GM12878 (cell line): ENCODE measurements around the gene COL17A1. TPM values are rescaled to one million over a fixed set of nuclear protein-coding genes. Genes with fewer than 3 reads are reported as not detected.

ENCODE experiments used
- ATAC-seq: fragments of 200-7000 bp; cut with Tn5 transposase; 3 replicates; pipeline ENCODE4 v1.9.1; 2020; ENCODE audit warnings: mild to moderate bottlenecking, moderate library complexity
- BruUV-seq: library from RNA; stranded (reverse); fragments of 400-500 nt; replicated peaks from 2 replicates; lab custom pipeline; 2021; lab: Mats Ljungman, UMichigan
- CTCF ChIA-PET: fragments of 300-600 bp; sonication (Branson Sonifier 250); formaldehyde crosslinking; extraction: SDS; loops from one replicate; lab custom pipeline; 2021; ENCODE audit warnings: inconsistent platforms; lab: Yijun Ruan, JAX
- POLR2A ChIA-PET: fragments of 350-600 bp; formaldehyde crosslinking; extraction: SDS; loops from one replicate; lab custom pipeline; 2021; ENCODE audit warnings: inconsistent platforms; lab: Charles Lee
- RAD21 ChIA-PET: fragments of 300-600 bp; sonication (Branson Sonifier 250); formaldehyde crosslinking; loops from one replicate; lab custom pipeline; 2023; ENCODE audit warnings: antibody characterized with exemption; ENCODE audit not compliant: unreplicated experiment; lab: Charles Lee
- SMC1A ChIA-PET: fragments of 300-600 bp; sonication (Branson Sonifier 250); formaldehyde crosslinking; loops from one replicate; lab custom pipeline; 2023; ENCODE audit not compliant: unreplicated experiment, uncharacterized antibody; lab: Charles Lee
- DNase-seq: peaks from one replicate; pipeline ENCODE4 v3.0.0-alpha.2; 2011; ENCODE audit warnings: low read depth, low spot score
- FAIRE-seq: peaks from 3 replicates; lab custom pipeline; 2011; peaks lifted over from hg19 to GRCh38; lab: Jason Lieb, UNC
- H2AFZ ChIP-seq: 2 replicates; pipeline ENCODE4 v1.6.0; 2011; ENCODE audit warnings: low read depth, low read length, control low read depth; ENCODE audit not compliant: control insufficient read depth
- H3K27ac ChIP-seq: 2 replicates; pipeline ENCODE4 v1.5.1; 2011; ENCODE audit warnings: control low read depth; ENCODE audit not compliant: control insufficient read depth, insufficient read depth
- H3K27me3 ChIP-seq, 2 experiments: replicated peaks in 1 of 2; 2 replicates each; pipeline versions ENCODE4 v1.6.0 to v1.6.1; 2011; ENCODE audit warnings: low read length in 1 of 2; ENCODE audit not compliant: control insufficient read depth in 2 of 2, insufficient read depth in 2 of 2
- H3K36me3 ChIP-seq, 2 experiments: 2 replicates each; pipeline ENCODE4 v1.5.1; 2011; ENCODE audit warnings: low read length in 1 of 2; ENCODE audit not compliant: control insufficient read depth in 2 of 2, insufficient read depth in 2 of 2
- H3K4me1 ChIP-seq: 2 replicates; pipeline ENCODE4 v1.6.1; 2011; ENCODE audit warnings: mild to moderate bottlenecking, low read length, moderate library complexity, mixed read lengths; ENCODE audit not compliant: control insufficient read depth, insufficient read depth
- H3K4me2 ChIP-seq: 2 replicates; pipeline ENCODE4 v1.6.0; 2011; ENCODE audit warnings: control low read depth; ENCODE audit not compliant: control insufficient read depth, insufficient read depth
- H3K4me3 ChIP-seq: fragments of 200-600 bp; sonication (generic); 2 replicates; pipeline ENCODE4 v1.5.1; 2016
- H3K79me2 ChIP-seq: 2 replicates; pipeline ENCODE4 v1.6.0; 2011; ENCODE audit warnings: low read length; ENCODE audit not compliant: control insufficient read depth, insufficient read depth
- H3K9ac ChIP-seq: 2 replicates; pipeline ENCODE4 v1.8.0; 2011; ENCODE audit warnings: low read length, control low read depth, mixed read lengths; ENCODE audit not compliant: control insufficient read depth, insufficient read depth
- H3K9me3 ChIP-seq: replicated peaks from 3 replicates; pipeline ENCODE4 v1.5.1; 2011; ENCODE audit warnings: mild to moderate bottlenecking, low read length; ENCODE audit not compliant: control insufficient read depth, insufficient read depth
- H4K20me1 ChIP-seq: 2 replicates; pipeline ENCODE4 v1.6.0; 2011; ENCODE audit not compliant: control insufficient read depth, insufficient read depth
- CREM ChIP-seq: IDR thresholded peaks from 2 replicates; pipeline ENCODE4 v1.6.1; 2014; ENCODE audit warnings: antibody characterized with exemption, low read depth
- EP300 ChIP-seq, 2 experiments: fragments of 150-350 bp in 1 of 2; IDR thresholded peaks; 2 replicates each; pipeline ENCODE4 v1.6.1; 2011 to 2012; ENCODE audit warnings: low read depth in 2 of 2, low read length in 2 of 2, borderline replicate concordance in 1 of 2, improper control_type of control experiment in 1 of 2, inconsistent platforms in 1 of 2; ENCODE audit not compliant: control insufficient read depth in 1 of 2
- FOXM1 ChIP-seq: IDR thresholded peaks from 2 replicates; pipeline ENCODE4 v1.6.1; 2012; ENCODE audit warnings: low read depth, mild to moderate bottlenecking, inconsistent platforms, low read length, moderate library complexity
- STAT1 ChIP-seq: fragments of 450-650 bp; conservative IDR thresholded peaks from 2 replicates; pipeline ENCODE4 v1.6.1; 2014; ENCODE audit warnings: antibody characterized with exemption, mild to moderate bottlenecking
- WGBS: methylation state at CpG from one replicate; pipeline ENCODE4 v1.1.6; 2016; ENCODE audit warnings: low lambda C conversion rate; ENCODE audit not compliant: insufficient replicate concordance, insufficient coverage; ENCODE audit errors: missing lambda C conversion rate; 5-methylcytosine and 5-hydroxymethylcytosine counted together
- in situ Hi-C: fragments of 300-500 bp; cut with MboI; formaldehyde crosslinking; loops from 9 replicates; pipeline ENCODE4 v1.14.3; 2018; ENCODE audit warnings: mixed read lengths
- intact Hi-C: fragments of 100-400 bp; cut with micrococcal nuclease; formaldehyde crosslinking; loops from one replicate; pipeline ENCODE4 v1.14.2; 2022; ENCODE audit not compliant: unreplicated experiment
- polyA plus RNA-seq, 11 experiments: library from polyadenylated mRNA; depleted of rRNA in 4 of 11; unstranded in 6 of 11; stranded (reverse) in 5 of 11; fragments of >200 nt; fragmentation: Nextera tagmentation in 4 of 11; fragmentation: Illumina TruSeq in 1 of 11; extraction: Ambion mirVana in 4 of 11; extraction: Trizol in 1 of 11; gene quantifications; 1 replicate in 1 of 11; 2 replicates in 10 of 11; pipeline versions ENCODE4 v1.2.1 to v1.2.3, GENCODE V29; 2011 to 2016; ENCODE audit warnings: inconsistent platforms in 2 of 11, missing spikeins in 2 of 11, low read depth in 1 of 11
- total RNA-seq, 4 experiments: library from RNA; depleted of rRNA in 3 of 4; stranded (reverse); fragments of >200 nt in 3 of 4; fragmentation: Illumina TruSeq in 1 of 4; extraction: Trizol in 1 of 4; gene quantifications; 2 replicates each; pipeline versions ENCODE4 v1.2.1 to v1.2.3, GENCODE V29; 2013 to 2021
- TF ChIP-seq, protein P1 (sequence below): fragments of 450-650 bp; IDR thresholded peaks from 2 replicates; pipeline ENCODE4 v1.6.1; 2016; ENCODE audit warnings: mild to moderate bottlenecking
- TF ChIP-seq, protein P2 (sequence below): IDR thresholded peaks from 2 replicates; pipeline ENCODE4 v1.6.1; 2011; ENCODE audit warnings: mild to moderate bottlenecking, low read depth, low read length, moderate library complexity; ENCODE audit not compliant: insufficient replicate concordance
- TF ChIP-seq, protein P3 (sequence below): IDR thresholded peaks from 2 replicates; pipeline ENCODE4 v1.6.1; 2012; ENCODE audit warnings: low read depth, low read length, improper control_type of control experiment
- TF ChIP-seq, protein P4 (sequence below): fragments of 450-650 bp; IDR thresholded peaks from 2 replicates; pipeline ENCODE4 v1.6.1; 2017; ENCODE audit warnings: mild to moderate bottlenecking
- TF ChIP-seq, protein P5 (sequence below): IDR thresholded peaks from 2 replicates; pipeline ENCODE4 v1.6.1; 2011; ENCODE audit warnings: low read depth, low read length, improper control_type of control experiment, borderline replicate concordance
- TF ChIP-seq, protein P6 (sequence below): fragments of 450-650 bp; IDR thresholded peaks from 2 replicates; pipeline ENCODE4 v1.6.1; 2017; ENCODE audit warnings: mild to moderate bottlenecking, low read depth, inconsistent platforms; ENCODE audit not compliant: poor library complexity, severe bottlenecking

The COL17A1 gene
- total and polyA plus RNA-seq, 10 of the 15 experiments (the other 5 are each of a cell fraction or from before 2014, with no cell fraction given): 0.08 to 0.22 TPM; not detected in 8

DNA sequence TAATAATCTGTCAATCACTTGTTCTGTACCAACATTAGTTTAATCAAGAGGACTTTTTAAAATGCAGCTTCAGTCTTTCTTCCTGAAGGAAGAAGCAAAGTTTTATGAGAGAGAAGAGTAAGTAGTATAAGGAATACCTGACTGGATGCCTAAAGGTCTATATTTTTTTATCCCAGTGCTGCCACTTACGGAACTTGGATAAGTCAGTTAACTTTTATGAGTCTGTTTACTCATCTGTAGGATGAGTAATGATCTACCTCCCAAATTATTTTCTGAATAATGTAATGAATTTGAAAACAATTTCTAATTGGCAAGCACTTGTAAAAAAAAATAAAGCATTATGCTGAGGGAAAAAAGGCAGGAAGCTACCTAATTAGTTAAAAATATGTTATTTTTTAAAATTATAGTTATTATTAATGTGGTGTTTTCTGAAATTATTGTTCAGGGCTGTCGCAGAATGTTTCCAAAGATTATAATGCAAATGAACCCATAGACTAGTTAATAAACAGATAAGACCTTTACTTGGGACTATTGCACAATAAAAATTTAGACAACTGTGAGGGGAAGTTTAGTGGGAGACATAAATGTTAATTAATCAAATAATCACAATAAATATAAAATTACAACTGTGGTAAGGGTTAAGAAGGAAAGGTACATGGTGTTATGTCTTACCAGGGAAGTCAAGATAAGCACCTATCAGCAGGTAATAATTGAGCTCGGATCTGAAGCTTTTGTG is 94.1 kb downstream of the COL17A1 start (continued):
- TF ChIP-seq CREM (no peak), STAT1 (no peak), FOXM1 (no peak)
- TF ChIP-seq, protein P1, sequence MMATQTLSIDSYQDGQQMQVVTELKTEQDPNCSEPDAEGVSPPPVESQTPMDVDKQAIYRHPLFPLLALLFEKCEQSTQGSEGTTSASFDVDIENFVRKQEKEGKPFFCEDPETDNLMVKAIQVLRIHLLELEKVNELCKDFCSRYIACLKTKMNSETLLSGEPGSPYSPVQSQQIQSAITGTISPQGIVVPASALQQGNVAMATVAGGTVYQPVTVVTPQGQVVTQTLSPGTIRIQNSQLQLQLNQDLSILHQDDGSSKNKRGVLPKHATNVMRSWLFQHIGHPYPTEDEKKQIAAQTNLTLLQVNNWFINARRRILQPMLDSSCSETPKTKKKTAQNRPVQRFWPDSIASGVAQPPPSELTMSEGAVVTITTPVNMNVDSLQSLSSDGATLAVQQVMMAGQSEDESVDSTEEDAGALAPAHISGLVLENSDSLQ: no peak
- TF ChIP-seq, protein P2, sequence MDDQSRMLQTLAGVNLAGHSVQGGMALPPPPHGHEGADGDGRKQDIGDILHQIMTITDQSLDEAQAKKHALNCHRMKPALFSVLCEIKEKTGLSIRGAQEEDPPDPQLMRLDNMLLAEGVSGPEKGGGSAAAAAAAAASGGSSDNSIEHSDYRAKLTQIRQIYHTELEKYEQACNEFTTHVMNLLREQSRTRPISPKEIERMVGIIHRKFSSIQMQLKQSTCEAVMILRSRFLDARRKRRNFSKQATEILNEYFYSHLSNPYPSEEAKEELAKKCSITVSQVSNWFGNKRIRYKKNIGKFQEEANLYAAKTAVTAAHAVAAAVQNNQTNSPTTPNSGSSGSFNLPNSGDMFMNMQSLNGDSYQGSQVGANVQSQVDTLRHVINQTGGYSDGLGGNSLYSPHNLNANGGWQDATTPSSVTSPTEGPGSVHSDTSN: no peak
- TF ChIP-seq, all 136 proteins: peak for 0

DNA sequence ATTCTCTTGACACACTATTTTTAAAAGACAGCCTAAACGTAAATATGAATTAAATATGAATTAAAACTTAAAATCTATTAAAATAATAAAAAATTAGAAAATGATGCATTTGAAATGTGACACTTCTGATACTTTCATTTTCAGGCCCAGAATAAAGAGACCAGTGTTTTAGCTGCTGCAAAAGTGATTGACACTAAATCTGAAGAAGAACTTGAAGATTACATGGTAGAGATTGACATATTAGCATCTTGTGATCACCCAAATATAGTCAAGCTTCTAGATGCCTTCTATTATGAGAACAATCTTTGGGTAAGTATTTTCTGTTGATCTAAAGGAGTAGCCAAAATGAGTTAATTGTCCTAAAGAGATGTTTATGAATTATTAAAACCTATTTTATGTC is 95.1 kb downstream of the COL17A1 start:
- H3K36me3 ChIP-seq: no peaks in the 10 kb centered on the region
- no peak overlapping the region for H2AFZ ChIP-seq
- H3K79me2 ChIP-seq: peaks cover 2% of the 10 kb centered on the region
- no peaks in the 10 kb centered on the region for H3K27me3 ChIP-seq
- peak overlapping the region; percentile 20; the same call in 1 of the 2 replicates for H3K27ac ChIP-seq
- H3K4me2 ChIP-seq: no peak overlapping the region
- no peaks in the 10 kb centered on the region for H3K4me1 ChIP-seq
- no peak for DNase-seq
- FAIRE-seq: no peak
- in situ Hi-C loops: no loop called here
- H3K4me3 ChIP-seq: no peak overlapping the region
- no peak overlapping the region for H3K9ac ChIP-seq
- CTCF ChIA-PET: interaction anchor here (0.7 to 2.3 kb wide), 6 partner anchors 8 to 134 kb away, joined by 3 to 9 read pairs (median 4); partner anchors contain the start of gene SFR1
- peak; percentile 60 for ATAC-seq
- H3K9me3 ChIP-seq: no peaks in the 10 kb centered on the region
- RAD21 ChIA-PET: interaction anchor here (1.2 to 4.3 kb wide), 4 partner anchors 20 to 132 kb away, joined by 3 to 25 read pairs (median 4); partner anchors contain the start of gene SFR1
- POLR2A ChIA-PET: interaction anchor here (0.5 kb wide), 1 partner anchor 625 kb away, joined by 6 read pairs; no protein-coding TSS in a partner anchor
- SMC1A ChIA-PET: interaction anchor here (1.0 to 3.2 kb wide), 8 partner anchors 9 to 137 kb away, joined by 3 to 10 read pairs (median 4); no protein-coding TSS in a partner anchor
- intact Hi-C loops: no loop called here
- 58% methylated on average over 1 of the region's 1 CpG for WGBS
- BruUV-seq: no TSS peak
- H4K20me1 ChIP-seq: no peaks in the 10 kb centered on the region
- TF ChIP-seq, protein P3, sequence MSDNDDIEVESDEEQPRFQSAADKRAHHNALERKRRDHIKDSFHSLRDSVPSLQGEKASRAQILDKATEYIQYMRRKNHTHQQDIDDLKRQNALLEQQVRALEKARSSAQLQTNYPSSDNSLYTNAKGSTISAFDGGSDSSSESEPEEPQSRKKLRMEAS: no peak
- TF ChIP-seq, protein P1: peak; percentile 93
- TF ChIP-seq, protein P4, sequence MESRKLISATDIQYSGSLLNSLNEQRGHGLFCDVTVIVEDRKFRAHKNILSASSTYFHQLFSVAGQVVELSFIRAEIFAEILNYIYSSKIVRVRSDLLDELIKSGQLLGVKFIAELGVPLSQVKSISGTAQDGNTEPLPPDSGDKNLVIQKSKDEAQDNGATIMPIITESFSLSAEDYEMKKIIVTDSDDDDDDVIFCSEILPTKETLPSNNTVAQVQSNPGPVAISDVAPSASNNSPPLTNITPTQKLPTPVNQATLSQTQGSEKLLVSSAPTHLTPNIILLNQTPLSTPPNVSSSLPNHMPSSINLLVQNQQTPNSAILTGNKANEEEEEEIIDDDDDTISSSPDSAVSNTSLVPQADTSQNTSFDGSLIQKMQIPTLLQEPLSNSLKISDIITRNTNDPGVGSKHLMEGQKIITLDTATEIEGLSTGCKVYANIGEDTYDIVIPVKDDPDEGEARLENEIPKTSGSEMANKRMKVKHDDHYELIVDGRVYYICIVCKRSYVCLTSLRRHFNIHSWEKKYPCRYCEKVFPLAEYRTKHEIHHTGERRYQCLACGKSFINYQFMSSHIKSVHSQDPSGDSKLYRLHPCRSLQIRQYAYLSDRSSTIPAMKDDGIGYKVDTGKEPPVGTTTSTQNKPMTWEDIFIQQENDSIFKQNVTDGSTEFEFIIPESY: no peak
- 0 out of 4 replicates have a peak, but pooled peaks of 1 of the 2 experiments have one; percentile 3 for TF ChIP-seq EP300 (IDR thresholded peaks at IDR 0.05; ENCODE audit: borderline replicate concordance in 1 of 2, control insufficient read depth in 1 of 2, low read depth in 2 of 2, low read length in 2 of 2)
- TF ChIP-seq, protein P5, sequence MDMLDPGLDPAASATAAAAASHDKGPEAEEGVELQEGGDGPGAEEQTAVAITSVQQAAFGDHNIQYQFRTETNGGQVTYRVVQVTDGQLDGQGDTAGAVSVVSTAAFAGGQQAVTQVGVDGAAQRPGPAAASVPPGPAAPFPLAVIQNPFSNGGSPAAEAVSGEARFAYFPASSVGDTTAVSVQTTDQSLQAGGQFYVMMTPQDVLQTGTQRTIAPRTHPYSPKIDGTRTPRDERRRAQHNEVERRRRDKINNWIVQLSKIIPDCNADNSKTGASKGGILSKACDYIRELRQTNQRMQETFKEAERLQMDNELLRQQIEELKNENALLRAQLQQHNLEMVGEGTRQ: no peak
- TF ChIP-seq, protein P6, sequence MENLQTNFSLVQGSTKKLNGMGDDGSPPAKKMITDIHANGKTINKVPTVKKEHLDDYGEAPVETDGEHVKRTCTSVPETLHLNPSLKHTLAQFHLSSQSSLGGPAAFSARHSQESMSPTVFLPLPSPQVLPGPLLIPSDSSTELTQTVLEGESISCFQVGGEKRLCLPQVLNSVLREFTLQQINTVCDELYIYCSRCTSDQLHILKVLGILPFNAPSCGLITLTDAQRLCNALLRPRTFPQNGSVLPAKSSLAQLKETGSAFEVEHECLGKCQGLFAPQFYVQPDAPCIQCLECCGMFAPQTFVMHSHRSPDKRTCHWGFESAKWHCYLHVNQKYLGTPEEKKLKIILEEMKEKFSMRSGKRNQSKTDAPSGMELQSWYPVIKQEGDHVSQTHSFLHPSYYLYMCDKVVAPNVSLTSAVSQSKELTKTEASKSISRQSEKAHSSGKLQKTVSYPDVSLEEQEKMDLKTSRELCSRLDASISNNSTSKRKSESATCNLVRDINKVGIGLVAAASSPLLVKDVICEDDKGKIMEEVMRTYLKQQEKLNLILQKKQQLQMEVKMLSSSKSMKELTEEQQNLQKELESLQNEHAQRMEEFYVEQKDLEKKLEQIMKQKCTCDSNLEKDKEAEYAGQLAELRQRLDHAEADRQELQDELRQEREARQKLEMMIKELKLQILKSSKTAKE: peak; percentile 31
